DND-41 (cell line): Measurements from ENCODE around the gene DNAH7.

ENCODE experiments used
- ATAC-seq: fragments of 200-7000 bp; cut with Tn5 transposase; 3 replicates; pipeline ENCODE4 v1.9.1; 2021; ENCODE audit warnings: low read depth; ENCODE audit not compliant: insufficient read depth
- DNase-seq: peaks from one replicate; pipeline ENCODE4 v3.0.0-alpha.2; 2020
- H2AFZ ChIP-seq: 2 replicates; pipeline ENCODE4 v1.6.0; 2012; ENCODE audit warnings: low read depth, low read length
- H3K27ac ChIP-seq: 2 replicates; pipeline ENCODE4 v1.5.1; 2012; ENCODE audit warnings: low read length, inconsistent platforms
- H3K27me3 ChIP-seq: fragments of 200-600 bp; sonication (generic); 2 replicates; pipeline ENCODE4 v1.6.0; 2012; ENCODE audit warnings: low read length, mild to moderate bottlenecking, inconsistent platforms; ENCODE audit not compliant: insufficient read depth, poor library complexity
- H3K36me3 ChIP-seq: 2 replicates; pipeline ENCODE4 v1.5.1; 2012; ENCODE audit warnings: low read length, inconsistent platforms; ENCODE audit not compliant: insufficient read depth
- H3K4me1 ChIP-seq: 2 replicates; pipeline ENCODE4 v1.5.1; 2012; ENCODE audit warnings: mild to moderate bottlenecking, low read length; ENCODE audit not compliant: insufficient read depth
- H3K4me2 ChIP-seq: 2 replicates; pipeline ENCODE4 v1.6.0; 2012; ENCODE audit warnings: mild to moderate bottlenecking, moderate library complexity, low read length, inconsistent platforms; ENCODE audit not compliant: insufficient read depth
- H3K4me3 ChIP-seq, 2 experiments: fragments of 200-600 bp in 1 of 2; shearing (Covaris generic) in 1 of 2; 2 replicates each; pipeline ENCODE4 v1.5.1; 2012 to 2016; ENCODE audit warnings: inconsistent platforms in 2 of 2, low read length in 2 of 2, mild to moderate bottlenecking in 2 of 2, low read depth in 1 of 2, moderate library complexity in 1 of 2
- H3K79me2 ChIP-seq: 2 replicates; pipeline ENCODE4 v1.6.0; 2012; ENCODE audit warnings: low read length, inconsistent platforms; ENCODE audit not compliant: insufficient read depth
- H3K9ac ChIP-seq: 2 replicates; pipeline ENCODE4 v1.6.0; 2012; ENCODE audit warnings: low read depth, mild to moderate bottlenecking, inconsistent platforms, low read length, moderate library complexity
- H3K9me3 ChIP-seq: 2 replicates; pipeline ENCODE4 v1.5.1; 2012; ENCODE audit warnings: low read length, moderate library complexity, mild to moderate bottlenecking, inconsistent platforms; ENCODE audit not compliant: insufficient read depth, severe bottlenecking
- H4K20me1 ChIP-seq: 2 replicates; pipeline ENCODE4 v1.6.0; 2012; ENCODE audit warnings: low read length; ENCODE audit not compliant: insufficient read depth
- EZH2 ChIP-seq: IDR thresholded peaks from 3 replicates; pipeline ENCODE4 v1.6.1; 2012; ENCODE audit warnings: borderline replicate concordance, low read depth, mild to moderate bottlenecking, moderate library complexity, low read length, inconsistent platforms; ENCODE audit not compliant: severe bottlenecking
- TF ChIP-seq, protein P1 (sequence below): IDR thresholded peaks from 2 replicates; pipeline ENCODE4 v1.5.1; 2012; ENCODE audit warnings: borderline replicate concordance, low read length, moderate library complexity, mild to moderate bottlenecking; ENCODE audit not compliant: poor library complexity, severe bottlenecking; ENCODE audit errors: extremely low read depth

DNAH7 gene

DNA sequence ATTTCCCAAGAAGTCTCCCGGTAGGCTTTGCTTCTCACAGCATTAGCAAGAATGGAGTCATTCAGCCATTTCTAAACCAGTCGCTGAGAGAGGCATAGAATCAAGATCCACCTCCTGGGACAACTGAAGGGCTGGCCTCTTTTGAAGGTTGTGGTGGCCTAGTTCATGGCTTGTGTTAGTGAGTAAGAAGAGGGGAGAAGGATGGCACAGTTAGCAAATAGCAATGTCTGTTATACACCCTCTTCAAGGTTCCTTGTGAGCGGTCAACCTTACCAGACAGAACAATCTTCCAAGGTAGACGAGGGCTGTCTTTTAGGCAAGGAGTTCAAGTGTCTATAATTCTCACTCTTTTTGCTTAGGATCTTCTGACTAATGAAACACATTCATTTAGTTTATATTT, 35.4 kb upstream of the DNAH7 start:
- H3K4me1 ChIP-seq: no peaks in the 10 kb centered on the region
- ATAC-seq: no peak
- no peaks in the 10 kb centered on the region for H4K20me1 ChIP-seq
- no peak overlapping the region for H3K9ac ChIP-seq
- H3K4me3 ChIP-seq: no peak overlapping the region
- TF ChIP-seq, protein P1, sequence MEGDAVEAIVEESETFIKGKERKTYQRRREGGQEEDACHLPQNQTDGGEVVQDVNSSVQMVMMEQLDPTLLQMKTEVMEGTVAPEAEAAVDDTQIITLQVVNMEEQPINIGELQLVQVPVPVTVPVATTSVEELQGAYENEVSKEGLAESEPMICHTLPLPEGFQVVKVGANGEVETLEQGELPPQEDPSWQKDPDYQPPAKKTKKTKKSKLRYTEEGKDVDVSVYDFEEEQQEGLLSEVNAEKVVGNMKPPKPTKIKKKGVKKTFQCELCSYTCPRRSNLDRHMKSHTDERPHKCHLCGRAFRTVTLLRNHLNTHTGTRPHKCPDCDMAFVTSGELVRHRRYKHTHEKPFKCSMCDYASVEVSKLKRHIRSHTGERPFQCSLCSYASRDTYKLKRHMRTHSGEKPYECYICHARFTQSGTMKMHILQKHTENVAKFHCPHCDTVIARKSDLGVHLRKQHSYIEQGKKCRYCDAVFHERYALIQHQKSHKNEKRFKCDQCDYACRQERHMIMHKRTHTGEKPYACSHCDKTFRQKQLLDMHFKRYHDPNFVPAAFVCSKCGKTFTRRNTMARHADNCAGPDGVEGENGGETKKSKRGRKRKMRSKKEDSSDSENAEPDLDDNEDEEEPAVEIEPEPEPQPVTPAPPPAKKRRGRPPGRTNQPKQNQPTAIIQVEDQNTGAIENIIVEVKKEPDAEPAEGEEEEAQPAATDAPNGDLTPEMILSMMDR: no peak
- no peak for TF ChIP-seq EZH2
- no peak for DNase-seq
- no peaks in the 10 kb centered on the region for H3K36me3 ChIP-seq
- no peaks in the 10 kb centered on the region for H3K27me3 ChIP-seq
- no peak overlapping the region for H3K4me2 ChIP-seq
- no peaks in the 10 kb centered on the region for H3K9me3 ChIP-seq
- no peak overlapping the region for H2AFZ ChIP-seq
- no peak overlapping the region for H3K27ac ChIP-seq
- no peaks in the 10 kb centered on the region for H3K79me2 ChIP-seq

DNA sequence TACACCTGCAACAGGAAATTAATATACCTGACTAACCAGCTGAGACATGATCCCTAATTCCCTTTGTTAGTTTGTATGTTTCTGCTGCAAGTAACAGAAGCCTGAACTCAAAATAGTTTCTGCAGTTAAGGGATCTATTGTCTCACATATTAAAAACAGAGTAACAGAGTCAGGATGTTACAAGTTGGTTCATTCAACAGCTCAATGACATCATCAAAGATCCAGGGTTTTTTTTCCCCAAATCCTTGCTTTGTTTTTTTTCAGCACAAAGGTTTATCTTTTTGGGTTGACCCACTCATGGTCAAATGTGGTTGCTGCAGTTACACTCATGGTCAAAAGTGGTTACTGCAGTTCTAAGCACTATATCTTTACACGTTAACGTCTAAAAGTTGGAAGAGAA, 35.0 kb upstream of the DNAH7 start:
- ATAC-seq: no peak
- no peak overlapping the region for H3K27ac ChIP-seq

DNA sequence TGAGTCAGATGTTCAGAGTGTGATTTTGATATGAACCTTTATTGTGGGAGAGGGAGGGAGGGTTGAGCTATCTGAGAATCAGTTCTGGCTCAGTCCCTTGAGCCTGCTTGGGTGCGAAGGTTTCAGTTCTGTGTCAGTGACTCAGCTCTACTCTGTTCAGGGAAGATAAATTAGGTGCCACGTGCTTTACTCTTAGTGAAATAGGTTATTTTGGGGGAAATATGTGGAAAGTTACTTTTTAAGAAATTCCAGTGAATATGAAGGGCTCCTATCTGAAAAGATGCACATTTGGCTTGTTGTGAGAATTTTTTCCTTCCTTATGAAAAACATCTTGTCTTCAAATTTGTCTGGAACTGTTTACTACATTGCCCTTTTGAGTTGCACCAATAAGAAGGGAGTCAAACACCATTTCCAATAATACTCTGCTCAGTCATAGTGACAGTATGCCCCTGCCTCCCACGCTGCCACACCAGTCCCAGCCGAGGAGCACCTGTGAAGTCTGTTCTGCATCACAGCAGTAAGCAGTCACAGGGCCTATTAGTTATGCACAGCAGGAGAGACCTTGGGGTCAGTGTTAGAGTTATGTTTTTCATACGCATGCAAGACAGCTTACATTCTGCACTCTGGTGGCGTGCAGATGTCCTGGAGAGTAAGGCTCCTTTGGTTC, 32.8 kb upstream of the DNAH7 start:
- no peaks in the 10 kb centered on the region for H3K9me3 ChIP-seq
- peak; percentile 49; the same call in 2 of the 3 replicates for ATAC-seq
- no peaks in the 10 kb centered on the region for H3K4me1 ChIP-seq
- no peaks in the 10 kb centered on the region for H3K36me3 ChIP-seq
- H3K9ac ChIP-seq: no peak overlapping the region
- TF ChIP-seq, protein P1: no peak
- no peak for TF ChIP-seq EZH2
- H3K4me3 ChIP-seq: no peak overlapping the region
- H2AFZ ChIP-seq: no peak overlapping the region
- H3K79me2 ChIP-seq: no peaks in the 10 kb centered on the region
- no peak overlapping the region for H3K4me2 ChIP-seq
- no peak overlapping the region for H3K27ac ChIP-seq
- H3K27me3 ChIP-seq: no peaks in the 10 kb centered on the region
- H4K20me1 ChIP-seq: no peaks in the 10 kb centered on the region
- DNase-seq: no peak

More for the DNA sequence above, 35.0 kb upstream of the DNAH7 start:
- Histone ChIP-seq H3K9ac (no peak overlapping the region), H4K20me1 (no peaks in the 10 kb centered on the region), H3K79me2 (no peaks in the 10 kb centered on the region), H3K36me3 (no peaks in the 10 kb centered on the region), H3K4me2 (no peak overlapping the region), H3K27me3 (no peaks in the 10 kb centered on the region), H3K4me3 (no peak overlapping the region), H3K4me1 (no peaks in the 10 kb centered on the region), H2AFZ (no peak overlapping the region), H3K9me3 (no peaks in the 10 kb centered on the region)
- DNase-seq: no peak
- TF ChIP-seq EZH2: no peak
- TF ChIP-seq, protein P1: no peak

DNA sequence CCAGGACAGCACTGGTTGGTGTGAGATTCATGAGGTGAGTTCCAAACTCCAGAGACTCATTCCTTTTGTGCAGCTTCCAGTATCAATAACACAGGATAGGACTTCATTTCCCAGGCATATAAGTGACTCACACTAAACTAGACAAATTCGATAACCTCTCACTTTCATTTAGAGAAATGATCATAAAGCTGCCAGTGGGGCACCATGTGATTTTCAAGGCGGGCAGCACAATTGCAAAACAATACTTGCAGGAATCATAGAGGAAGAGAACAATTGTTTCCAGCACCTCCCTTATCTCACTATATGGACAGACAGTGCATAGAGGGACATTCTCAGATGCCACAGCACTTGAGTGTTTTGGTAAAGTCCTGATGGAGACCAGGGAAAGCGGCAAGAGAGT, 31.3 kb upstream of the DNAH7 start:
- Histone ChIP-seq H3K36me3 (no peaks in the 10 kb centered on the region), H3K9ac (no peak overlapping the region), H3K4me3 (no peak overlapping the region), H3K9me3 (no peaks in the 10 kb centered on the region), H3K4me2 (no peak overlapping the region), H3K4me1 (no peaks in the 10 kb centered on the region), H4K20me1 (no peaks in the 10 kb centered on the region), H3K27ac (no peak overlapping the region), H2AFZ (no peak overlapping the region), H3K27me3 (no peaks in the 10 kb centered on the region), H3K79me2 (no peaks in the 10 kb centered on the region)
- DNase-seq: no peak
- TF ChIP-seq, protein P1: no peak
- no peak for TF ChIP-seq EZH2
- ATAC-seq: no peak
